SKM-1 treated with dmso at 0.1 percent for 144 hours (cell line): Measurements from ENCODE around the gene A4GALT.
"Not testable (repeated sequence)": the region's sequence is repeated elsewhere in the genome, so short reads cannot be mapped to it uniquely, and the experiment has no call there.

ENCODE experiments used
- DNase-seq: peaks from one replicate; lab custom pipeline; 2025; ENCODE audit not compliant: unreplicated experiment; lab: John Stamatoyannopoulos, UW

A4GALT gene

DNA sequence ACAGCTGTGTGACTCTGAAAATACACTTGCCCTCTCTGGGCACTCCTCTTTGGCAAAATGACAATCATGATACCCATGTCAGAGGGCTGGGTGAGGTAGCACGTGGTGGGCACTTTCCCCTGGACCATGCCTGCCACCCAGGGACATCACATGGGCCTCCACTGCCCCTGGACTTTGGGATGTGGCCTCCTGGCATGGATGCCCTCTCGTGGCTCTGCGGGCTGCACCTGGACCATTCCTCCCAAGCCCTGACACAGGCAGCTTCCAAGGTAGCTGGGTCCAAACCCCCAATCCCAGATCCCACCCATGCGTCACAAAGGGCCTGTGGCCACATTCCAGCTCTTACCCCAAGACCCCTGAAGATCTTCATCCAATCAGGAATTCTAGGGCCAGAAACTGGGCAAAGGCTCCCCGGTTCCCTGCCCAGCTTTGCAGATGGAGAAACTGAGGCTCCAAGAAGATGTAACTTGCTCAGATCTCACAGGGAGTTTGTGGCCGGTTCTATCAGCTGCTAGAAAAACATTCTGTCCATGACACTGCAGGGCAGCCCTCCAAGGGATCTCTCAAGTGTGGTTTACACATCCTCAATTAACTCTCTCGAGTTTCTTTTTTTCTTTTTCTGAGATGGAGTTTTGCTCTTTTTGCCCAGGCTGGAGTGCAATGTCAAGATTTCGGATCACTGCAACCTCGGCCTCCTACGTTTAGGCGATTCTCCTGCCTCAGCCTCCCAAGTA, 36.0 kb downstream of the A4GALT start:
- no peak for DNase-seq

- DNase-seq = no peak
These were observed 36.9 kb downstream of the A4GALT start for GRCh38 chr22:42683578-42684283.

GRCh38 chr22:42682113-42682851, 38.4 kb downstream of the A4GALT start:
- DNase-seq = no peak

DNA sequence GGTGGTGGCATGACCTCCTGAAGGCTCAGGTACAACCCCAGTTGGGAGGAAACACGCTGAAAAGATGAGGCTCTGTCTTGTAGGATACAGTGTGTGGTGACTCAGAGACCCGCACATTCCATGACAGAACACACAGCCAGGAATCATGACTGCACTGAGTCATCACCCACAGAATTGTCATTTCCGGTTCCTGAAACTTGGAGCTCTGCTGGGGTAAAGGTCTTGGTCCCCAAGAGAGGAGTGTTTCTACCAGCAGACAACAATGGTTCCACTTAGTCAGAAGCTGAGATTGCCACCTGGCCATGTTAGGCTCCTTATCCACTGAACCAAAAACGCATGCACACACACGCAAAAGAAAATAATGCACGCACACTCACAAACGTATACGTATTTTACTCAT, 40.0 kb downstream of the A4GALT start:
- peak; percentile 71 for DNase-seq

GRCh38 chr22:42679691-42680090, 41.0 kb downstream of the A4GALT start:
- no peak for DNase-seq

- no peak for DNase-seq
These were observed 41.8 kb downstream of the A4GALT start for GRCh38 chr22:42678894-42679293.

- not testable (repeated sequence) for DNase-seq
These were observed 42.7 kb downstream of the A4GALT start for GRCh38 chr22:42677936-42678335.

DNA sequence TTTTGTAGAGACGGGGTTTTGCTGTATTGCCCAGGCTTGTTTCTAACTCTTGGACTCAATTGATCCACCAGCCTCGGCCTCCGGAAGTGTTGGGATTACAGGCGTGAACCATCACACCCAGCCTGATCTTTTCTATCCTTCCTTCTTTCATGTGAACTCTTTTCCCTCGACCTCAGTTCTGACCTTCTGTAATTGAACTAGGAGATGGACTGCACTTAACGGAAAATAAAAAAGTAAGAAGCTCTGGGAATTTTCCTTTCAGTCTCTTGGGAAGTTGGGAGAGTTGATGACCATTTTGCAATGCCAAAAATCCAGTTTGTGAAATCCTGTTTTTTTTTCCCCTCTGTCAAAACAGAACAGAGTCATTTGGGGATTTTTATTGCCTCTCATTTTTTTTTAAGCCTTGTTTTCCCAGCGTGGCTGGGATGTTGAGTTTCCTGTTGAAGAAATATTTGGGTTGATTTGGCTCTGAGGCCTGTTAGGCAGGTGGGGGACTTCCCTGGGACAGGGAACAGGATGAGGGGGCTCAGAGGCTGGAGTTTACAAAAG, 44.5 kb downstream of the A4GALT start:
- DNase-seq = no peak

GRCh38 chr22:42673898-42674401, 46.7 kb downstream of the A4GALT start:
- DNase-seq = no peak

DNA sequence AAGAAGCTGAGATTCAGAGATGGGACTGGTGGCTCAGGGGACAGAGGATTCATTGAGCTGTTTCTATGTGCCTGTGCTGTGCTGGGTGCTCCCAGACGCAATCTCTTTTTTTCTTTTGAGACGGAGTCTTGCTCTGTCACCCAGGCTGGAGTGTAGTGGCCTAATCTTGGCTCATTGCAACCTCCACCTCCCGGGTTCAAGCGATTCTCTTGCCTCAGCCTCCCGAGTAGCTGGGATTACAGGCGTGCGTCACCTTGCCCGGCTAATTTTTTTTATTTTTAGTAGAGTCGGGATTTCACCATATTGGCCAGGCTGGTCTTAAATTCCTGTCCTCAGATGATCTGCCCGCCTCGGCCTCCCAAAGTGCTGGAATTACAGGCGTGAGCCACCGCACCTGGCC, 47.6 kb downstream of the A4GALT start:
- not testable (repeated sequence) for DNase-seq

DNA sequence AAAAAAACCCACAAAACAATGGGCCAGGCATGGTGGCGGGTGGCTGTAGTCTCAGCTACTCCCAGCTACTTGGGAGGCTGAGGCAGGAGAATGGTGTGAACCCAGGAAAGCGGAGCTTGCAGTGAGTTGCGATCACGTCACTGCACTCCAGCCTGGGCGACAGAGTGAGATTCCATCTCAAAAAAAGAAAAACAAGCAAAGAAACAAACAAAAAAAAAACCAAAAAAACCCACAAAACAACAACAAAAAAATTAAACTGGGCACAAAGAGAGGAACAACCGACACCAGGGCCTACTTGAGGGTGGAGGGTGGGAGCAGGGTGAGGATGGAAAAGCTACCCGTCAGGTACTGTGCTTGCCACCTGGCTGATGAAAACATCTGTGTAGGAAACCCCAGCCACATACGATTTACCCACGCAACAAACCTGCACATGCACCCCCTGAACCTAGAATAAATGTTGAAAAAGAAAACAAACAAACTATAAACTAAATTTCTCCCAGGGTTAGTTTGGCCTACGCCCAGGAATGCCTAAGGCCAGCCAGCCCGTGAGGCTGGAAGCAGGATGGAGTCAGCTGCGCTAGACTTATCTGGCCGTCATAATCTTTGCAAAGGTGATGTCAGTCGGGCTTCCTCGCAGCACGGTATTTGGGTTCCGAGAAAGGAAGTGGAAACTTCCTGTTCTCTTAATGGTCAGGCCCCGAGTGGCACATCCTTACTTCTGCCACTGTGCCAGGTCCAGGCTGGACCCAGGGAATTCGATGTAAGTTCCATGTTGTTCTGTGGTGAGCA, 49.6 kb downstream of the A4GALT start:
- no peak for DNase-seq

- DNase-seq = no peak
These were observed 50.6 kb downstream of the A4GALT start for GRCh38 chr22:42670046-42670445.

DNA sequence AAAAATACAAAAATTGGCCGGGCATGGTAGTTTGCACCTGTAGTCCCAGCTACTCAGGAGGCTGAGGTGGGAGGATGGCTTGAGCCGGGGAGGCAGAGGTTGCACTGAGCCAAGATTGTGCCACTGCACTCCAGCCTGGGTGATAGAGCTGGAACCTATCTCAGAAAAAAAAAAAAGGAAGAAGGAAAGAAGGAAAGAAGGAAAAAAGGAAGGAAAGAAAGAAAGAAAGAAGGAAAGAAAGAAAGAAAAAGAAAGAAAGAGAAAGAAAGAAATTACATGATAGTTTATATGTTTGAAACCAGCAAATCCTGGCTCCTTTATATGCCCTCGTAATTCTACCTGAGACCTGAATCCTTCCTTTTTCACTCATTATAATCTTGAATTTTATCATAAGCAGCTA, 54.3 kb downstream of the A4GALT start:
- not testable (repeated sequence) for DNase-seq

DNA sequence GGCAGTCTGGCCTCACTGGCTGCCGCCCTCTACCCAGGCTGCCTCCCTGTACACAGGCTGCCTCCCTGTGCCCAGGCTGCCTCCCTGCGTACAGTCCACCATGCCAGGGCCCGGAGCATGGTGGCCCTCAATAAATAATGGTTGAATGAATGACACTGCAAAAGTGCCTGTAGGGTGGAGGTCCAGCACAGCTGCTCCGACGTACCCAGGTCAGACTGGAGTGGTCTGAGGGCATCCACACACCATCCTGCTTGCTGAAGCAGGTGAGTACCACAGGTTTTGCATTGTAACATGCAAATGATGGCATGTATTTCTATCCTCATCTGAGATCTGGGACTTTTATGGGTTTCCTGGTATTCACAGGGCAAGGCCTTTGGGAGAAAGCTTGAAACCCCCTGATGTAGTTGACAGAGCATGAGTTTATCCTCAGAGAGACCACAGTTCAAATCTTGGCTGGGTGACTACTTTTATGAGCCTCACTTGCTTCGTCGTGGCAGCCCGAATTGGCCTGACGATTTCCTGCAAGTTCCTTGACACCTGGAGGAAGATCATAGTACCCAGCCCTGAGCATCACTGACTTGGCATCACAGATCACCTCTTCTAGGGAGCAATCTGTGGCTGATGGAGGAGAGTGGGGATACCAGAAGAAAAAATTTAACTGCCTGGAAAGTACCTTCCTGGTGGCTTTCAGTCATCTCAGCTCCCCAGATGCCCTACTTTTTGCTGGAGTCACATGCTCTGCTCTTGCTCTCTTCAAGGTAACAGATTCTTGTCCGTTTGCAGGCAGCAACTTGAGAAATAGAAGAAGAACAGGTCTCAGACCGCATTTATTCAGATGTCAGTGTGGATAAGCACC, 55.5 kb downstream of the A4GALT start:
- no peak for DNase-seq

DNA sequence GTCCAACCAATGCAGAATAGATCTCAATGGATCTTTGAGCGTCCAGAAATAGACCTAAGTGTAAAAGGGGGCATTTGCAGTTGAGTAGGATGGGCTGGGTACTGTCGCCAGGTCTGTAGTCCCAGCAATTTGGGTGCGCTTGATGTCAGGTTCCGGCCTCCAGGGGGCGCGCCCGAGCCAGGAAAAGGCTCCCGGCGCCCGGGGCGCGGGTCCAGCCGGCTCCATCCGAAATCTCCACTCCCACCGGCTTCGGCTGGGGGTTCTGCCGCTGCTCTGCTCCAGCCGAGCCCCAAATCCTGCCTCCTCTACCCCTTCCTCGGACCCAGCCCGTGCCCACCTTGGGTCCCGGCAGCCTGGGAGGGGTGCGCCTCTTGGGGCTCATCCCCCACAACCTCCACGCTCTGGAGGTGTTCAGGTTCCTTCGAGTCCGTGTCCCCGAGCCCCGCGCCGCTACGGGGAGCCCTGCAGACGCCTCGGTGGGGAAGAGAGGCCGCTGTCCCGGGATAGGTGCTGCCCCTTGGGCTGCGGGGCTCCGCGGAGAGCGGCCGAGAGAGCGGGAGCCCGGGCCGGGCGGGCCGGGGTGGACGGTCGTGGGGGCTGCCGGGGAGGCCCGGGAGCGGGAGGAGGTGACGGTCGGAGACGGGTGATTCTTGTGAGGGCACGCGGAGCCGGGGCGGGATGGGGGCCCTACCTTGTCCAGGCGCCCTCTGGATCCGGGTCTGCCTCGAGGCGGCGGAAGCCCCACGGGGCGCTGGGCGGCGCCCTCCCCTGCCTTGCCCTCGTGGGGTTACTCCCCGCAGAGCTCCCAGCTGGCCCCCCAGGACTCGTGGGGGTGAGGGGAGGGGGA, 58.5 kb downstream of the A4GALT start:
- DNase-seq = peak; percentile 47

- DNase-seq = no peak
These were observed 64.1 kb downstream of the A4GALT start for GRCh38 chr22:42656578-42656977.

DNA sequence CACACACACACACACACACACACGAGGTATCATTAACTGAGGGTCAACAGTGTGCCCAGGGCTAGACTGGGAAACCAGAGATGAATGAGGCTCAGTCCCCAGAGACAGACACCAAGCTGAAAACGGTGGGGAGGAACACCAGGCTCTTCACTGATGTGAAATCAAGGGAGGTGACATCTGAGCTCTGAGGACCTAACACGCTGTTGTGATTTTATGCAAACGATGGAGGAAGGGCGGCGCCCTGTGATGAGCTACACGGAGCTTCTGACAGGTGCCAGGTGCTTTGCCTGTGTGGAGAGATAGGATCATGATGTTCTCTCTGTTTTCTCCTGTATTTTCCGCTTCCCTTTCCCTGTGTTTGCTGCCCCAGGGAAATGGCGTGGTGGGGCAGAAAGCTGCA, 65.0 kb downstream of the A4GALT start:
- no peak for DNase-seq

DNA sequence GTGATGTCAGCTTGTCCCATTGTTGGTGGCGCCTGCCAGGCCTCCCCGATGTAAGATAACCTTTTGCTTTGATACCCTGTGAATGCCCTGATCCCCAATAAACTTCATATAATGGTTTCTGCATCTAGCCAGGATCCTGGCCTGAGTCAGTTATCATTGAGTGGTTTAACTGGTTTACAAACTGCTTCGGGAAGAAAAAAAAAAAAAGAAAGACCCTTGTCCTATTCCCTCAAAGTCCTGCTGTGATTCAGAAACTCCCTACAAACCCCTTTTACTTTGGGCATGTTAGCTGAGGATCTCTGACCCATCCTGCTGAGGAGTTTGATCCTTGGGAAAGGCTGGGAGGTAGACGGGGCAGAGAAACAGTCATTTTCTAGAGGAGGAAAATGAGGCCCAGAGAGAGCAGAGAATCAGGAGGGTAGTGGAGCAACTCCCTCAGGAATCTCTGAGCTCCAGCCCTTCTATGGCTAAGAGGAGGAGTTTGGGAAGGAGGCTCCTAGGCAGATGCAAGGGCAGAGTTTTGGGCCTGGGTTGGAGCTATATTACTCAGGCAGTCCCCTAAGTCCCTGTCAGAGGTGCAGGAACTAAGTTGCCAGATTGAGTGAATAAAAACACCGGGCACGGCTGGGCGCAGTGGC, 66.1 kb downstream of the A4GALT start:
- no peak for DNase-seq
